ENCODE results near the gene PLCH1. TPM values are rescaled to one million over a fixed set of nuclear protein-coding genes. Genes with fewer than 3 reads are reported as not detected.
A peak's percentile ranks its signal among the peaks of the same experiment; 100 is the strongest.

The PLCH1 gene
- total and polyA plus RNA-seq, 8 donors: 0.91 to 4.4 (median 2.3) TPM

GRCh38 chr3:155356594-155357370, 388.1 kb downstream of the PLCH1 start:
- no peak for ATAC-seq
- intact Hi-C loops (cut with DNase I): loop anchor here in 1 of 3 donors (10.0 kb wide), 1 partner anchor 348 kb away; no protein-coding TSS in a partner anchor
- no peak for FAIRE-seq

GRCh38 chr3:155354658-155355057, 390.2 kb downstream of the PLCH1 start:
- DNase-seq: no peak
- intact Hi-C loops (cut with DNase I): loop anchor here in 1 of 3 donors (10.0 kb wide), 1 partner anchor 350 kb away; no protein-coding TSS in a partner anchor
- H3K27ac ChIP-seq: no peak overlapping the region
- FAIRE-seq: no peak
- no peaks in the 10 kb centered on the region for H3K9me3 ChIP-seq
- H3K4me1 ChIP-seq: no peaks in the 10 kb centered on the region
- H3K27me3 ChIP-seq: no peaks in the 10 kb centered on the region
- no peak for ATAC-seq
- H3K4me3 ChIP-seq: no peak overlapping the region
- no peak for TF ChIP-seq CTCF (IDR thresholded peaks at IDR 0.05)
- H3K36me3 ChIP-seq: no peaks in the 10 kb centered on the region

More at GRCh38 chr3:155356594-155357370, 388.1 kb downstream of the PLCH1 start:
- H3K36me3 ChIP-seq: no peaks in the 10 kb centered on the region
- no peak overlapping the region for H3K27ac ChIP-seq
- no peaks in the 10 kb centered on the region for H3K9me3 ChIP-seq
- 49 to 52% methylated on average over 7 of the region's 7 CpGs for WGBS, 2 donors
- DNase-seq: no peak
- H3K4me3 ChIP-seq: no peak overlapping the region
- H3K27me3 ChIP-seq: no peaks in the 10 kb centered on the region
- no peak for TF ChIP-seq CTCF (IDR thresholded peaks at IDR 0.05)
- no peaks in the 10 kb centered on the region for H3K4me1 ChIP-seq

GRCh38 chr3:155352900-155353490, 391.9 kb downstream of the PLCH1 start:
- peak in 3 of 4 donors; percentile 20 to 22 (median 21) for TF ChIP-seq CTCF (IDR thresholded peaks at IDR 0.05)
- FAIRE-seq: peak; percentile 32
- no peak for DNase-seq
- intact Hi-C loops (cut with DNase I): loop anchor here in 1 of 3 donors (10.0 kb wide), 1 partner anchor 352 kb away; no protein-coding TSS in a partner anchor
- no peaks in the 10 kb centered on the region for H3K36me3 ChIP-seq
- H3K4me3 ChIP-seq: no peak overlapping the region
- H3K4me1 ChIP-seq: no peaks in the 10 kb centered on the region
- ATAC-seq: peak in 3 of 4 donors; percentile 63 to 70 (median 66)
- H3K27ac ChIP-seq: no peak overlapping the region
- H3K27me3 ChIP-seq: no peaks in the 10 kb centered on the region
- 47 to 54% methylated on average over 6 of the region's 6 CpGs for WGBS, 2 donors
- no peaks in the 10 kb centered on the region for H3K9me3 ChIP-seq

GRCh38 chr3:155350571-155350970, 394.3 kb downstream of the PLCH1 start:
- no peak overlapping the region for H3K27ac ChIP-seq
- 87 to 90% methylated on average over 1 of the region's 1 CpG for WGBS, 2 donors
- FAIRE-seq (no peak), ATAC-seq (no peak), DNase-seq (no peak)
- intact Hi-C loops (cut with DNase I): loop anchor here in 1 of 3 donors (10.0 kb wide), 1 partner anchor 354 kb away; no protein-coding TSS in a partner anchor
- TF ChIP-seq CTCF (IDR thresholded peaks at IDR 0.05): no peak
- no peaks in the 10 kb centered on the region for H3K9me3 ChIP-seq
- H3K4me3 ChIP-seq: no peak overlapping the region
- H3K27me3 ChIP-seq: no peaks in the 10 kb centered on the region
- H3K4me1 ChIP-seq: no peaks in the 10 kb centered on the region
- no peaks in the 10 kb centered on the region for H3K36me3 ChIP-seq

All from pancreas (tissue), 10 donors.